T1000 (cell line): Measurements from ENCODE around the gene MAP2K2.
"Not testable (repeated sequence)": the region's sequence is repeated elsewhere in the genome, so short reads cannot be mapped to it uniquely, and the experiment has no call there.

Source experiments
- DNase-seq: peaks from one replicate; lab custom pipeline; 2025; ENCODE audit warnings: mixed read lengths; lab: John Stamatoyannopoulos, UW

MAP2K2 gene

GRCh38 chr19:4130744-4131438, 7.0 kb upstream of the MAP2K2 start:
- no peak for DNase-seq

- not testable (repeated sequence) for DNase-seq
These were observed 5.1 kb upstream of the MAP2K2 start for GRCh38 chr19:4129050-4129449.

GRCh38 chr19:4127322-4127721, 3.4 kb upstream of the MAP2K2 start:
- DNase-seq, result not testable (repeated sequence)

- DNase-seq, result no peak
These were observed 716 bp upstream of the MAP2K2 start for GRCh38 chr19:4124638-4125037.

GRCh38 chr19:4122480-4122879, 1.4 kb downstream of the MAP2K2 start:
- no peak for DNase-seq

- no peak for DNase-seq
These were observed 2.1 kb downstream of the MAP2K2 start for GRCh38 chr19:4121815-4122214.

- no peak for DNase-seq
These were observed 2.7 kb downstream of the MAP2K2 start for GRCh38 chr19:4121273-4121612.

GRCh38 chr19:4120559-4121272, 3.2 kb downstream of the MAP2K2 start:
- DNase-seq, result no peak

- DNase-seq, result no peak
These were observed 4.2 kb downstream of the MAP2K2 start for GRCh38 chr19:4119763-4120162.

- DNase-seq, result no peak
These were observed 8.0 kb downstream of the MAP2K2 start for GRCh38 chr19:4115818-4116385.

- DNase-seq, result no peak
These were observed 8.7 kb downstream of the MAP2K2 start for GRCh38 chr19:4115050-4115817.

GRCh38 chr19:4114181-4114580, 9.7 kb downstream of the MAP2K2 start:
- no peak for DNase-seq

- no peak for DNase-seq
These were observed 10.4 kb downstream of the MAP2K2 start for GRCh38 chr19:4113398-4114088.

- no peak for DNase-seq
These were observed 11.6 kb downstream of the MAP2K2 start for GRCh38 chr19:4112367-4112766.

- DNase-seq, result no peak
These were observed 14.3 kb downstream of the MAP2K2 start for GRCh38 chr19:4109626-4109945.

- DNase-seq, result no peak
These were observed 14.9 kb downstream of the MAP2K2 start for GRCh38 chr19:4108767-4109625.

- DNase-seq, result no peak
These were observed 20.9 kb downstream of the MAP2K2 start for GRCh38 chr19:4103080-4103433.

GRCh38 chr19:4102339-4103079, 21.4 kb downstream of the MAP2K2 start:
- DNase-seq, result no peak

- no peak for DNase-seq
These were observed 22.5 kb downstream of the MAP2K2 start for GRCh38 chr19:4101496-4101770.

- no peak for DNase-seq
These were observed 23.1 kb downstream of the MAP2K2 start for GRCh38 chr19:4100647-4101495.
